Natural killer cell treated with Interleukin-12 subunit alpha and Interleukin-12 subunit beta and Interleukin-15 and Interleukin-18, amount 100 ng/mL, for 72 hours (primary cell): ENCODE results near the gene FBXW8. TPM values are rescaled to one million over a fixed set of nuclear protein-coding genes. Genes with fewer than 3 reads are reported as not detected.

ENCODE experiments used
- ATAC-seq, 2 donors: fragments of 150-1000 bp; cut with Tn5 transposase in 1 of 2; sonication (Bioruptor Pico), chemical (Tn5 transposase) in 1 of 2; 2 replicates each; pipeline ENCODE4 v1.10.0; 2021
- DNase-seq: peaks from one replicate; pipeline ENCODE4 v3.0.0; 2022; ENCODE audit warnings: low spot score
- H3K27ac Mint-ChIP-seq, 2 donors: 1 replicate in 1 of 2; 2 replicates in 1 of 2; pipeline ENCODE4 v1.8.0; 2022; ENCODE audit warnings: mixed read lengths in 2 of 2, mild to moderate bottlenecking in 1 of 2, moderate library complexity in 1 of 2
- H3K27me3 Mint-ChIP-seq, 2 donors: 1 replicate in 1 of 2; 2 replicates in 1 of 2; pipeline ENCODE4 v1.8.0; 2022; ENCODE audit warnings: mixed read lengths in 2 of 2
- H3K36me3 Mint-ChIP-seq: one replicate; pipeline ENCODE4 v1.8.0; 2022; ENCODE audit warnings: mixed read lengths
- H3K4me1 Mint-ChIP-seq, 2 donors: 1 replicate in 1 of 2; 2 replicates in 1 of 2; pipeline ENCODE4 v1.8.0; 2022; ENCODE audit warnings: low read depth in 2 of 2, mixed read lengths in 2 of 2, mild to moderate bottlenecking in 1 of 2
- H3K4me3 Mint-ChIP-seq: one replicate; pipeline ENCODE4 v1.8.0; 2022; ENCODE audit warnings: mixed read lengths
- H3K9me3 Mint-ChIP-seq: 2 replicates; pipeline ENCODE4 v1.8.0; 2022; ENCODE audit warnings: mixed read lengths
- total RNA-seq, 2 donors: library from RNA; stranded (reverse); gene quantifications; one replicate each; pipeline ENCODE4 v1.2.3, GENCODE V29; 2022

FBXW8 gene
- total RNA-seq, 2 donors from 2014 or later: 9.6 to 11.5 TPM

DNA sequence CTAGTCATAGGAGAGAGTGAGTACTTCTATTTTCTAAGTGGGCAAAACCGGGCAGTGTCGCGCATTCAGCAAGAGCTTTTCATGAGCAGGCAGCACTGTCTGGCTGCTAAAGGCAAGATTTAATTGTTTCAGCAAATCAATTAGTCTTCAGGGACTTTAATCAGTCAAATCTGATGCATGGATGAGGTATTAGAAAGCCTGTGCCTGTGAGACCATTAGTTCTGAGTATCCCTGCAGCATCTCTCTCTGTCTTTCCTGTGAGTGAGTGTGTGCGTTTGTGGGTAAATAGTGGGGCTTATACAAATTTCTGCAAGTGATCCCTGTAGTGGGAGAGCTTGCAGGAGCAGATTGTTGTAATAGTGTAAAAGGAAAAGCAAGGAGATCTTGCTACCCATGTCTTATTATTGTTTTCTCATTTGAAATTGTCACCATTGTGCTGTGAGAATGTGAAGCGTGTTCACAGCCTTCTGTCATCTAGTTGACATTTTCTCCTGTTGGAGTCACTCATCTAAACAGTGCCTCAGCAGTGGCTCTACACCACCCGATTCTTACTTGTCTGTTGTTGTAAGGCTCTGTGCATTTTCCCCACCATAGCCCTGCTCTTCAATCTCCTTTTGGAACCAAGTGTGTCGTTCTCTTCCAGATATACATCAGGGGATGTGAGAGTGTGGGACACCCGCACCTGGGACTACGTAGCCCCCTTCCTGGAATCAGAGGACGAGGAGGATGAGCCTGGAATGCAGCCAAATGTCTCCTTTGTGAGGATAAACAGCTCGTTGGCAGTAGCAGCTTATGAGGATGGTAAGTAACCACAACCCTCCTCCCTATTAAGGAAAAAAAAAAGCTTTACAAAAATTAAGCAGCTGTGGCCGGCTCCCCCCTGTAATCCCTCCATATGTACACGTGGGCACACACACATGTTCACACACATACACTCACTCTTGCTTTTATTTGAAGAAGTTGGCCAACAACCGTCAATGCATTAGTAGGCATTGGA is 53.6 kb downstream of the FBXW8 start:
- Mint-ChIP-seq H3K36me3 (no peaks in the 10 kb centered on the region), H3K9me3 (no peaks in the 10 kb centered on the region), H3K4me1 (peaks cover 29 to 34% of the 10 kb centered on the region in 2 donors), H3K27me3 (no peaks in the 10 kb centered on the region), H3K4me3 (no peak overlapping the region), H3K27ac (no peak overlapping the region)
- DNase-seq (no peak), ATAC-seq (no peak)

DNA sequence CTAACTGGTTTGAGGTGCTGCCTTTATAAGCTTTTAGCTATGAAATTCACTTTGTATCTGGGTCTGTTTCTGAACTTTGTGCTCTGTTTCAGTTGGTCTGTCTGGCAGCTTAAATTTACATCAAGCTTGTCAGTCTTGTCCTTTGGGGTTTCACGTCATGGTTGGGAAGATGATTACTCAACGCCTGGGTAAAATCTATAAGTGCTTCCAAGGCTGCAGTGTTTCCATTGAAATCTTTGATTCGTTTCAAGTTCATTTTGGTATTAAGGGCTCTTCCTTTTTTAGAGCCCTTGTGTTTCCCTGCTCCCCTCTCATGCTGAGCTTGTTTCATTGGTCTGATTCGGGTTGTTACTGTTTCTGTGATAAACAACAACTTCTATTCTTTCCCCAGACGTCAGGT is 58.2 kb downstream of the FBXW8 start:
- Mint-ChIP-seq H3K36me3 (no peaks in the 10 kb centered on the region), H3K4me1 (no peaks in the 10 kb centered on the region), H3K4me3 (no peak overlapping the region), H3K9me3 (no peaks in the 10 kb centered on the region), H3K27me3 (no peaks in the 10 kb centered on the region), H3K27ac (no peak overlapping the region)
- ATAC-seq (no peak), DNase-seq (no peak)

DNA sequence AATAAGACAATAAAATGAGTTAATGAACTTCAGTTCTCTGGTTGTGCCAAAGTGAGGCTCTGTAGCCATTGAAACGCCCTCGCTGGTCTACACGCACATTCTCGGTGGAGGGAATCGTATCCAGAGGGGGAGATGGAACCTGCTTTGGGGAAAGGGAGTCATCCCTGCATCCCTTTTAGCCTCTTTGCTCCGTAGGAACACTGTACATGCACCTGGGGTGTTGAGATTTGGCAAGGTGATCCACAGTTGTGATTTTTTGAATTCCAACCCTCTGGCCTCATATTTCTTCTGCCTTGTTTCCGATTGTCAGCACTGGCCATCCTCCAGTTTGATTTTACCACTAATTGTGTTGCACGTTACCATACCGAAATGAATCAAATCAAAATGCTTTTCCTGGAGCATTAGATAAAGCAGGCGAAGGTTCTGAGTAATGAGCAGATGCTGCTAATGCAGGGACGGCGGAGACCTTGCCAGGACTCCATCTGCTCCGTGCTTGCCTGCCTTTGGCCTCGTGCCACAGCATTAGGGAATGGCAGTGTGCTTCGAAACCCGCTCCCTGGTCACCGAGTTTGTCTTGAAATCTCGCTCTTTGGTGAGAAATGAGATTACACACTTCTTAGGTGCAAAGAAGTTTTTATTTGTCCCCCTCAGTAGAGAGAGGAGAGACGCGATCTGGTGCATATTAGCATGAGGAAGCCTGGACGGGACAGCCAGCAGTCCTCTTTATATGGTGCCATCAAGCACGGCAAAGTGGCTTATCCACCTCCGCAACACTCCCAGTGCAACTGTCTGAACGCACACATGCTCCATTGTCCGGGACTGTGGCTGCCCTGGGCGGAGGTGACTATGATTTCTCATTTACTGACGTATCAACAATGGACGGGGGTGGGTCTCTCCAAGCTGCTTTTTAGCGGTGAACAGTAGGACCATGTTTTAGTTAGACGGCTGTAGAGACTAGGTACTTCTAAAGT is 59.1 kb downstream of the FBXW8 start:
- Mint-ChIP-seq H3K27me3 (no peaks in the 10 kb centered on the region), H3K27ac (no peak overlapping the region), H3K9me3 (no peaks in the 10 kb centered on the region), H3K36me3 (no peaks in the 10 kb centered on the region), H3K4me3 (no peak overlapping the region), H3K4me1 (no peaks in the 10 kb centered on the region)
- no peak for DNase-seq
- no peak for ATAC-seq

DNA sequence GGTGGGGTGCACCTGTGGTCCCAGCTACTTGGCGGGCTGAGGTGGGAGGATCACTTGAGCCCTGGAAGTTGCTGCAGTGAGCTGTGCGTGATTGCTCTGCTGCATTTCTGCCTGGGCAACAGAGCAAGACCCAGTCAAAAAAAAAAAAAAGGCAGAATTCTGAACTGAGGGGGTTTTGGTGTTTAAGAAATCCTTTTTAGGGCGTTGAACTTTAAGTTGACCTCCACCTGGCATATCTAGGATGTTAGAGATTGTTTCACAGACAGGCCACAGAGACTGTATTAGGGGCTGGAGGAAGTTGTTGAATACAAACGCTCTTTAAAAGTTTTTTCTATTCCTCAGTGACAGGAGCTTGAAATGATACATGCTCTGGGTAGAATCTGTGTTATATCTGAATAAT is 60.5 kb downstream of the FBXW8 start:
- no peaks in the 10 kb centered on the region for H3K36me3 Mint-ChIP-seq
- DNase-seq (no peak), ATAC-seq (no peak)
- H3K27ac Mint-ChIP-seq: no peak overlapping the region
- H3K9me3 Mint-ChIP-seq: no peaks in the 10 kb centered on the region
- no peaks in the 10 kb centered on the region for H3K27me3 Mint-ChIP-seq
- H3K4me1 Mint-ChIP-seq: no peaks in the 10 kb centered on the region
- H3K4me3 Mint-ChIP-seq: no peak overlapping the region

DNA sequence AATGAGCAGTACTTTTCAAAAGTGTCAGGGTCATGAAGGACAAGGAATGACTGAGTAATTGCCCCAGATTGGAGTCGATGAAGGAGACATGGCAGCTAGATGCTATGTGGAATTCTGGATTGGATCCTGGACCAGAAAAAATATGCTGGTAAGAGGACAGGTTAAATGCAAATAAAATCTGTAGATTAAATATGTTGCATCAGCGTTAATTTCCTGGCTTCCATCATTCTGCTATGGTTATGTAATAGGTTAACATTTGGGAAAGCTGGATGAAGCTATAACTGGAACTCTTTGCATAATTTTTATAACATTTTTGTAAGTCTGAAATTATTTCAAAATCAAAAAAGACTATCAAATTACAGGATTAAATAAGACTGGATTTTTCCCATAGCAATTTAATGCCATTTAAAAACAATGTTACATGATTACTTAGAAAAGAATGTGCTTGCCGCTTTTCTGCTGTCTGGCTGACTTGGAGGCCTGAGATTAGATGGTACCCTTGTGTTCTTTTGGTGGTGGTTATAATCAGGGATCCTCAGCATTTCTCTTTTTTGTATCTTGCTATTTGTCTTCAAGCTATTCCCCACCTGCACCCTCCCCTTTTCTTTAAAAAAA is 65.1 kb downstream of the FBXW8 start:
- ATAC-seq (no peak), DNase-seq (no peak)
- H3K9me3 Mint-ChIP-seq: no peaks in the 10 kb centered on the region
- no peaks in the 10 kb centered on the region for H3K4me1 Mint-ChIP-seq
- H3K27ac Mint-ChIP-seq: no peak overlapping the region
- H3K27me3 Mint-ChIP-seq: no peaks in the 10 kb centered on the region
- H3K36me3 Mint-ChIP-seq: no peaks in the 10 kb centered on the region
- no peak overlapping the region for H3K4me3 Mint-ChIP-seq

DNA sequence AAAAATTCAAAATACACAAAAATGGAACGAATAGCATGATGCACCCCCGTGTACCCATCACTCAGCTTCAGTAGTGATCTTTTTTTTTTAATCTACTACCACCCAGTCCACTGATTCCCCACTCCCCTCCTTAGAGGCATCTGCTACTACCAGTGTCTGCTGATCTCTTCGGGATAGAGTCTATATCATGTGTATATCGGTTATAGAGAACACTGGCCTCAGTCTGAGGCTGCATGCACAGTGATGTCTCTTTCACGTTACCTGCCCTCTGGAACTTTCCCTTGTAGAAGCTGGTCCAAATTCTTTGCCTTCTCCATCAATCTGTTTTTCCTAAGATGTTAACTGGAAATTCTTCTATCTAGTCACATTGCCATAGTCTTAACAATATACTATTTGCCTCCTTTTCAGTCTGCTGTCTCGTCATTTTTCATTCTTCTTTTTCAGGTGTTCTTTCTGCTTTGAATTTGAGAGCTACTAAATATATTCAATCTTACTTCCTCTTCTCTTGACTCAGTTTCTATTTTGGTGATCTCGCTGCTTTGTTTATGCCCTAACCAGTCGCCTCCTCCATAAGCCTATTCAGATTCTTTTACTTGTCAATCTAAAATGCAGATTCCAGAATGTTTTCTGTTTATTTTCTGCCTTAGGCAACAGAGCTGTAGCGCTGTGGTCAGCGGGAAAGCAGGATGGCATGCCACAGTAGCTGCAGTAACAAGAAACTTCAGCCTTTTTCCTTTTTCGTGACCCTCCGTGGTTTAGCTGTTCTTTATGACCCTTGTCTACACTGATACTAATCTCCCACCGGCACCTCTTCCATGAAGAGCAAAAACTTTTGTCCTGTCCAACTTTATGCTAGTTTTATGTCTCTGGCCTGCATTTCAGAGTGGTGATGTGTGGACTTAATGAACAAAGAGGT is 67.0 kb downstream of the FBXW8 start:
- Mint-ChIP-seq H3K9me3 (no peaks in the 10 kb centered on the region), H3K27me3 (no peaks in the 10 kb centered on the region), H3K4me3 (no peak overlapping the region), H3K36me3 (no peaks in the 10 kb centered on the region), H3K27ac (no peak overlapping the region), H3K4me1 (no peaks in the 10 kb centered on the region)
- ATAC-seq: no peak
- DNase-seq: no peak

DNA sequence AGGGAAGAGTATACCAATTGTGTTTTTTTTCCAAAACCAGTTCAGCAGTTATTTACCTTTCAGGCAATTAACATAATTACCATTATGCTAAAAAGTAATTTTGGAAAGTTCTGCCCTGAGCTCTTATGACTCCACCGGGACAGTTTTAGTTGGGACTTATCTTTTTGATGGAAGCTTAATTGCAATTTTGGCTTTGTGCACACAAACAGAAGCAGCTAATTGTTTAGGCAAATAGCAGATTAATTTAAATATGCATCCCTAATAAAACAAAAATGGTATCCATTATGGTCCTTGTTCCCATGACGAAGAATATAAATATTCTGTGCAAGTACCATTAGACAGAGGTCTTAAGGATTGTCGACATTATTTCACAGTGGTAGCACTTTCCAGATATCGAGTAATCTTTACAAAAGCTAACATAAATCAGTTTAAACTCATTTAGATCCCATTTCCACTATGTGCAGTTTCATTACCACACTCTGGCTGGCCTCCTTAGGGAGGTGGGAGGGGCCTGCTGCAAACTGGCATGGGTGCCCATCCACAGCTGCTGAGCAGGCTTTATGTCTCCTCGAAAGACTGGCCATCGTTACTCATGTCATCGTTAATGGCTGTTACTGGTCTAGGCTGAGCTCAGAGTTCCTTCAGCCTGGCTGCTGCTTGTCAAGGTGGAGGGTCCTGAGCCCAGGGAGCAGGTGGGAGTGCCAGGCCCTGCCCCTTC is 68.2 kb downstream of the FBXW8 start:
- H3K27ac Mint-ChIP-seq: no peak overlapping the region
- DNase-seq (no peak), ATAC-seq (no peak)
- H3K9me3 Mint-ChIP-seq: no peaks in the 10 kb centered on the region
- H3K4me3 Mint-ChIP-seq: no peak overlapping the region
- H3K27me3 Mint-ChIP-seq: no peaks in the 10 kb centered on the region
- H3K4me1 Mint-ChIP-seq: no peaks in the 10 kb centered on the region
- no peaks in the 10 kb centered on the region for H3K36me3 Mint-ChIP-seq

DNA sequence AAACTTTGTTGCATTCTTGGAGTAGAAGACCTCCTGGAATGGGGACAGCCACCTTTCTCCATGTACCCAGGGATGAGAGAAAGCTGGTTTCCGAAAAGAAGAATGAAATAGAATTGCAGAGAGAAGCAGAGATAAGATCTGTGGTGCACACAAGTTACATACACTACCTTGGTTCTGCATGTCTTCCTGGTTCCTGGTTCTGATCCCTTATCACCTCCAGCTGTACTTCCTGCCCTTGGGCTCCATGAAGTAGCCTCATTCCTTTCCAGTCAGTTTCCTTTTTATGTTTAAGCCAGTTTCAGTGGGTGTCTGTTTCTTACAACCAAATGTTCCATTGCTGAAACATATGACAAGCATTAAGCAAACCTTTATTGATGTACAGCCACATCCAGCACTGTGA is 69.3 kb downstream of the FBXW8 start:
- DNase-seq (no peak), ATAC-seq (no peak)
- Mint-ChIP-seq H3K9me3 (no peaks in the 10 kb centered on the region), H3K27me3 (no peaks in the 10 kb centered on the region), H3K4me3 (no peak overlapping the region), H3K27ac (no peak overlapping the region), H3K4me1 (no peaks in the 10 kb centered on the region), H3K36me3 (no peaks in the 10 kb centered on the region)

DNA sequence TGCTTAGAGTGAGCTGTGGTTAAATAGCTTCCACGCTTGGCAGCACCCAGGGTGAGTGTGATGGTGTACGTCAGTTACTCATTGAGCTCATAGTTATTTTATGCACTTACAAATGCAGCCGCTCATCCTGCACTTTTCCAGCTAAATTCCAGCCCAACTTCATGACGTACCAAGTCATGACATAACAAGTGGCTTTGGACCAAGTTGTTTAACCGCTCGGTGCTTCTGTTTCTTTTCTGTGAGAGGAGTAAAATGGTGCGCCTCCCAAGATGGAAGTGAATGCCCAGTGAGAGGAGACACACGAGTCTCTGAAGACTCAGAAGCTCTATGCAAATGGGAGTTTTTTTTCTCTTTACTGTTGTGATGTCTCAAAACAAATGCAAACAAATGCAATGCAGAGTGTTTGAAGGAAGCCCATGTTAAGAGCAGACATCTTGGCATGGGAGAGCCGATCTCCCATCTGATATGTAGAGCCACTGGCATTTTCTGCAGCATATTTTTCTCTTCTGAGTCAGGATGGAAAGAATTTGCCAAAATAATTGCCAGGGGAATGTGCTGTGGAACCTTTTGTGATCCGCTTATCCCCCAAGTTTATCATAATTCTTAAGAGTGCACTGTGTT is 72.2 kb downstream of the FBXW8 start:
- Mint-ChIP-seq H3K27me3 (no peaks in the 10 kb centered on the region), H3K27ac (no peak overlapping the region), H3K4me3 (no peak overlapping the region), H3K9me3 (no peaks in the 10 kb centered on the region), H3K36me3 (no peaks in the 10 kb centered on the region), H3K4me1 (no peaks in the 10 kb centered on the region)
- no peak for DNase-seq
- no peak for ATAC-seq

DNA sequence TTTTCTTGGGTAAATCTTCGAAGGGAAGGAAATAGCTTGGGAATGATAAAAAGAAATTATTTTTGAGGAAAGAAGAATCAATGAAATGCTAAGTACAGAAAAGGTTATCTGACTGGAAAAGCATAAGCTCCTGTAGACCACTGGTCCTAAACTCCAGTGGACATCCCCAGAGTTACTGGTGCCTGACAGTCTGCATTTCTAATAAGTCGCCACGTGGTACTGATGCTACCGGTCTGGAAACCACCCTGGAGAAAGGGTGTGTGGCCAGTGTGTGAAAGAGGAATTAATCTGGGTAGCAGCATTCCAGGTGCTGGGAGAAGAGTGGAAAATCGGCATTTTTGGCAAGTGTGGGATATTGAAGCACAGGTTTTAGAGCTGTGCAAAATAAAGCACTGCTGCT is 73.3 kb downstream of the FBXW8 start:
- H3K27me3 Mint-ChIP-seq: no peaks in the 10 kb centered on the region
- no peaks in the 10 kb centered on the region for H3K4me1 Mint-ChIP-seq
- H3K36me3 Mint-ChIP-seq: no peaks in the 10 kb centered on the region
- no peak overlapping the region for H3K4me3 Mint-ChIP-seq
- no peak for ATAC-seq
- H3K27ac Mint-ChIP-seq: no peak overlapping the region
- H3K9me3 Mint-ChIP-seq: no peaks in the 10 kb centered on the region
- no peak for DNase-seq

DNA sequence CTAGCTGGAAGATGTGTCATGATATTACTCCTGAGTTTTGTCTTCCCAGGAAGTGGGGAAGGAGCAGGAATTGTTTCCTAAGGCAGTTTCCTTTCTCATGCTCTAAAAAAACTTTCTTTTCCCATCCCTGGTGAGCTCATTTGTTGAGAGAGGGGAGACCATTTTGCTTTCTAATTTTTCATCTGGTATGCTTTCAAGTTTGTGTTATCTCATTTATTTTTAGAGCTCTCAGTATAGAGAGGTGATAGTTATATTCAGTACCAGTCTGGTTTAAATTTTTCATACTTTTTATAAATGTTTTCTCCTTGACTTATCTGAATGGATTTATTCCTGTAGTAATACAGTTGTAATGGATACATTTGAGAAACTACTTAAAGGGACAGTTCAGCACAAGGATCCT is 79.6 kb downstream of the FBXW8 start:
- no peak overlapping the region for H3K4me3 Mint-ChIP-seq
- no peaks in the 10 kb centered on the region for H3K4me1 Mint-ChIP-seq
- DNase-seq: no peak
- no peaks in the 10 kb centered on the region for H3K27me3 Mint-ChIP-seq
- H3K36me3 Mint-ChIP-seq: peaks cover 5% of the 10 kb centered on the region
- no peaks in the 10 kb centered on the region for H3K9me3 Mint-ChIP-seq
- no peak for ATAC-seq
- no peak overlapping the region for H3K27ac Mint-ChIP-seq
